GM21390 (cell line): ENCODE data around the gene DEPDC4.
"Not testable (repeated sequence)": the region's sequence is repeated elsewhere in the genome, so short reads cannot be mapped to it uniquely, and the experiment has no call there.

Experiments
- ATAC-seq: cut with Tn5 transposase; IDR thresholded peaks from one replicate; pipeline ENCODE4 v1.9.1; 2021; ENCODE audit not compliant: unreplicated experiment

DEPDC4 gene

DNA sequence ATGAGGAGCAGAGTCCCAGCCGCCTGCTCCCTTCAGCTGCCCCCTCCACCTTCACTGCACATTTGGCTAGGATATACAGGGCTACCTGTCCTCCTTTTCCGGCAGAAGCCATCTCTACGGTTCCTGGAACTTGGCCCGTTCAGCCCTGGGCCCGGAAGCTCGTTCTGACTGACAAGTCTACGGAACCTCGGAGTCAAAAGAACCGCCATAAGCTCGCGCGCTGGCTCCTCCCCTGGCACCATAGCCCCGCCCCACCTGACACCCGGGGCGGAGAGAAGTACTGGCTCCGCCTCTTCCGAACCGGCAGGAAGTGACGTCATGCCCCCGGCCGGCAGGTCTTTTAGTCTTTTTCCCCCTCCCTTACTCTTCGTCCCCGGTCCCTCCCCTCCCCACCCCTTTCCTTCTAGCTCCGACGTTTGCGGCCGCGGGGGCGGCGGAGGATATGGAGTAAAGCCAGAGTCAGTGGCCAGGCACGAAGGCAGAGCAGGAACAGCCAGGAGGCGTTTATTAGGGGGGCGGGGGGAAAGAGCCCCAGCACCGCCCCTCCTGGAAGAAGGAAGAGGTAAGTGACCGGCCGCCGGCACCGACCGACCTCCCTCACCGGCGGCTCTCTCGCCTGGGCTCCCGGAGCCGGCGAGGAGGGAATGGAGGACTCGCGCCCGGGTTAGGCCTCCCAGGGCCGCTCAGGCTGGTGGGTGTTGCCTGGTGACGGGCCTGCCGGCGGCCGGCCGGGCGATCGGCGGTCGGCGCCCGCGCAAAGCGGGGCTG lies at the start of gene DEPDC4, which contains the start of gene SCYL2:
DEPDC4 (minus strand) TSS at position 245 of the 768 bp plus-strand sequence; CDS start at position 242, 3 bp downstream.
SCYL2 (plus strand) TSS at position 343 of the 768 bp plus-strand sequence. CDS start 15,794 bp downstream, outside the sequence.
- ATAC-seq, result peak; percentile 91

DNA sequence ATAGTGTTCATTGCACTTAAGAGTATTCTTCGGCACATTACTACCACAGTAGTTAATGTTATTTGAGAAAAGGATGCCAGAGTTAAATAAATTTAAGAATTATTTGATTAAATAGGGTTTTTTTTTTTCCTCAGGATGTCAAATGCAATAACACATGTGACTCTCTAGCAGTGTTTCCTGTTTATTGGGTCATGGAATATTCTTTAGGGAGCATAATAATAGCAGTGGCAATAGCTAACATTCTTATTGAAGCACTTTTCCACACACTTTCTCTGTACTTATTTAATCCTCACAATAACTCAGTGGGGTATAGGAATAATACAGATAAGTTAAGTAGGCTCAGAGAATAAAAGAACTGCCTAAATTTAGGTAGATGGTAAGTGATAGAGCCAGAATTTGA lies 44.4 kb upstream of the DEPDC4 start:
- ATAC-seq, result no peak

DNA sequence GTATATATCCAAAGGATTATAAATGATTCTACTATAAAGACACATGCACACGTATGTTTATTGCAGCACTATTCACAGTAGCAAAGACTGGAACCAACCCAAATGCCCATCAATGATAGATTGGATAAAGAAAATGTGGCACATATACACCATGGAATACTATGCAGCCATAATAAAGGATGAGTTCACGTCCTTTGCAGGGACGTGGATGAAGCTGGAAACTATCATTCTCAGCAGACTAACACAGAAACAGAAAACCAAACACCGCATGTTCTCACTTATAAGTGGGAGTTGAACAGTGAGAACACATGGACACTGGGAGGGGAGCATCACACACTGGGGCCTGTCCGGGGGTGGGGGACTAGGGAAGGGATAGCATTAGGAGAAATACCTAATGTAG lies 41.3 kb upstream of the DEPDC4 start:
- ATAC-seq, result not testable (repeated sequence)

DNA sequence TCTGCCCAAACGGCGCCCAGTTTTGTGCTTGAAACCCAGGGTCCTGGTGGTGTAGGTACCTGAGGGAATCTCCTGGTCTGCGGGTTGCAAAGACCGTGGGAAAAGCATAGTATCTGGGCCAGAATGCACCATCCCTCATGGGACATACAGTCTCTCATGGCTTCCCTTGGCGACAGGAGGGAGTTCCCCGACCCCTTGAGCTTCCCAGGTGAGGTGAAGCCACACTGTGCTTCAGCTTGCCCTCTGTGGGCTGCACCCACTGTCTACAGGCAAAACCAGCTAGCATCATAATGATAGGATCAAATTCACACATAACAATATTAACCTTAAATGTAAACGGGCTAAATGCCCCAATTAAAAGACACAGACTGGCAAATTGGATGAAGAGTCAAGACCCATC lies 37.5 kb upstream of the DEPDC4 start:
- not testable (repeated sequence) for ATAC-seq

- no peak for ATAC-seq
Observed at GRCh38 chr12:100303831-100304230, 37.0 kb upstream of the DEPDC4 start.

DNA sequence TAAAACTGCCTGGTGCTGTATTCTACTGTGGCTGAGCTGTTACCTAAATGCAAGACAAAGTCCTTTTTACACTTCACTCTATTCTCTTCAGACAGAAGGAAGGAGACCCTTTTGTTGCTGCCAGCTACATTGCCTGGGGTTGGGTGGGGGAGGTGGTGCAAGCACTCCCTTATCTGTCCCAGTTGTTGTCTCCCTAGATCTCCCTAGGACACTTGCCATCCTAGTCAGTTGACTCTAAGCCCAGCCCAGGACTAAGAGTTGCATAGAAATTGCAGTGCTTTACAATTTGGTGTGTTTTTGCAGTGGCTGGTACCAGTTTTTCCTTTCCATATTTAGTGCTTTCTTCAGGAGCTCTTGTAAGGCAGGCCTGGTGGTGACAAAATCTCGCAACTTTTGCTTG lies 35.2 kb upstream of the DEPDC4 start:
- ATAC-seq, result no peak

GRCh38 chr12:100295764-100296555 lies 29.1 kb upstream of the DEPDC4 start:
- ATAC-seq, result no peak

DNA sequence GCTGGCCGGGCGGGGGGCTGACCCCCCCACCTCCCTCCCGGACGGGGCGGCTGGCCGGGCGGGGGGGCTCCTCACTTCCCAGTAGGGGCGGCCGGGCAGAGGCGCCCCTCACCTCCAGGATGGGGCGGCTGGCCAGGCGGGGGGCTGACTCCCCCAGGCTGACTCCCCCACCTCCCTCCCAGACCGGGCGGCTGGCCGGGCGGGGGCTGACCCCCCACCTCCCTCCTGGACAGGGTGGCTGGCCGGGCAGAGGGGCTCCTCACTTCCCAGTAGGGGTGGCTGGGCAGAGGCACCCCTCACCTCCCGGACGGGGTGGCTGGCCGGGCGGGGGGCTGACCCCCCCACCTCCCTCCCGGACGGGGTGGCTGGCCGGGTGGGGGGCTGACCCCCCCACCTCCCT lies 27.5 kb upstream of the DEPDC4 start:
- ATAC-seq, result not testable (repeated sequence)

- ATAC-seq, result no peak
Observed at GRCh38 chr12:100293017-100293416, 26.1 kb upstream of the DEPDC4 start.

- ATAC-seq, result no peak
Observed at GRCh38 chr12:100290016-100290415, 23.1 kb upstream of the DEPDC4 start.

- no peak for ATAC-seq
Observed at GRCh38 chr12:100289038-100289437, 22.2 kb upstream of the DEPDC4 start.

- not testable (repeated sequence) for ATAC-seq
Observed at GRCh38 chr12:100284556-100284955, 17.7 kb upstream of the DEPDC4 start.

DNA sequence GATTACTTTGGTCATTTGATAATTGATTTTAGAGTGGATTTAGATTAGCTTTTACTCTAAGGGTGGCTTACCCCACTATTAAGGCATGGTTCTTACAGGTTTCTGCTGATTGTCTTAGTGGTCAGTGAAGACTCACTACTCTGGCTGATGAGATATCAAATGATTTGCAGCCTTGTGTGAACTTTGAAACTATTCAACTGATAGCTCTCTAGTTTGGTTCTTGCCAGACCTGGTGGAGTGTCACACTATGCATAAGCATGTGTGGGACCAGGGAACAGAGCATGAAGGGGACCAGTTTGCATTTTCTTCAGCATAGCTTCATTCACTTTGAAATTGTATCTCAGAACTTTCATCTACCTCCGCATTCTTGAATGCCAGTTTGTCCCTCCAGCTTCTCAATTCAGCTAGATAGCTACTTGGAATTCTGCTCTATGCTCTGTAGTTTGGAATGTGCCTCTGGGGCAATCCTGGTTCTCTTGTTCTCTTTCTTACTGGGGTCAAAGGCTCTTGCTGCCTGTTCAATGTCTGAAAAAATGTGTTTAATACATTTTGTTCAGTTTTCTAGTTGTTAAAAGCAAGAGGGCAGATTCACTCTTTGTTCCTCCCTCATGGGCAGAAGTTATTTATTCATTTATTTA lies 12.8 kb upstream of the DEPDC4 start:
- no peak for ATAC-seq

- ATAC-seq, result no peak
Observed at GRCh38 chr12:100279159-100279558, 12.3 kb upstream of the DEPDC4 start.

GRCh38 chr12:100274291-100274690 lies 7.4 kb upstream of the DEPDC4 start:
- no peak for ATAC-seq

GRCh38 chr12:100273782-100274181 lies 6.9 kb upstream of the DEPDC4 start:
- no peak for ATAC-seq

- no peak for ATAC-seq
Observed at GRCh38 chr12:100268835-100269564, 2.1 kb upstream of the DEPDC4 start.

- peak; percentile 10 for ATAC-seq
Observed at GRCh38 chr12:100267603-100268281, 863 bp upstream of the DEPDC4 start.

DNA sequence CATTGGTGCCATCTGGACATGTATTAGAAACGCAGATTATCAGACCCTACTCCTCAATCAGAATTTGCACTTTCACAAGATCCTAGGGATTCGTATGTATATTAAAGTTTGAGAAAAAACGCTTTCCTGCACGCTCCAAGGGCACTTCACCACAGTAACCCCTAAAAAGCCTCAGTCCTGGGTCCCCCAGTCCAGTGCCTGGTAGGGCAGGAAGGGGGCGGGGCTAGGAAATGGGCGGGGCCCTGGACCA lies 369 bp downstream of the DEPDC4 start:
- ATAC-seq, result peak; percentile 81

DNA sequence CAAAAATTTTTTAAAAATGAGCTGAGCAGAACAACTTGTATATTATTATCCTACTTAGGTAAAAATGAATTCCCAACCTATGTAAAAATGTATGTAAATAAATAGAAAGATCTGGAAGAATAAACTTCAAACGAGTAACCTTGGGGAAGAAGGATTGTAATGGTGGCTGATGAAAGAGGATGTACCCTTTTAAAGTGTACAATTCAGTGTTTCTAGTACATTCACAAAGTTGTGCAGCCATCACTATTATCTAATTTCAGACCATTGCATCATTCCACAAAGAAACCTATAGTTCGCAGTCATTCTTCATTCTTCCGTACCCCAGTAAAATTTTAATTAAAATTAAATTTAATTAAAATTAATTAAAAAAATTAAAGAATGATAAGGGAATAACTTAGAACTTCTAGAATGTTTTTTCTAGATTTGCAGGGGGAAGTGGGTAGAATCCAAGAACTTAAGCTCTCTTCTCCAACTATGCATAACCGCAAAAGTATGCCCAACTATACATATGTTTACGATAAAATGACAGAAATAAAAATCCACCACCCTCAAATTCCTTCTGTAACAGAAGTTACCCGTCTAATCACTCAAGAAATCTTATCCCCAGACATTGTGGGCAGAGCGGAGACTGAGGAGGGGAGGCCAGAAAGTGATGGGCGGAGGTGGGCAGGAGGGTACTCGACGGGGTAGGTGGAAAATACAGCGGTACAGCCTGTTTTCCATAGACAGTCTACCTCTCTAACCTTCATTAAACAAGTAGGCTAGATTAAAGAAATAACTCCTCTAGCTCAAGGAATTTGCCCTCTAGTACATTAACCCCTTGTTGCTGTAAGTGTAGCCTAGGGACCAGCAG lies 921 bp downstream of the DEPDC4 start:
- peak; percentile 10 for ATAC-seq
